NCI-H1436 (cell line): ENCODE results near the gene NUDT14.

ENCODE experiments used
- DNase-seq: peaks from one replicate; lab custom pipeline; 2025; lab: John Stamatoyannopoulos, UW

NUDT14 gene

DNA sequence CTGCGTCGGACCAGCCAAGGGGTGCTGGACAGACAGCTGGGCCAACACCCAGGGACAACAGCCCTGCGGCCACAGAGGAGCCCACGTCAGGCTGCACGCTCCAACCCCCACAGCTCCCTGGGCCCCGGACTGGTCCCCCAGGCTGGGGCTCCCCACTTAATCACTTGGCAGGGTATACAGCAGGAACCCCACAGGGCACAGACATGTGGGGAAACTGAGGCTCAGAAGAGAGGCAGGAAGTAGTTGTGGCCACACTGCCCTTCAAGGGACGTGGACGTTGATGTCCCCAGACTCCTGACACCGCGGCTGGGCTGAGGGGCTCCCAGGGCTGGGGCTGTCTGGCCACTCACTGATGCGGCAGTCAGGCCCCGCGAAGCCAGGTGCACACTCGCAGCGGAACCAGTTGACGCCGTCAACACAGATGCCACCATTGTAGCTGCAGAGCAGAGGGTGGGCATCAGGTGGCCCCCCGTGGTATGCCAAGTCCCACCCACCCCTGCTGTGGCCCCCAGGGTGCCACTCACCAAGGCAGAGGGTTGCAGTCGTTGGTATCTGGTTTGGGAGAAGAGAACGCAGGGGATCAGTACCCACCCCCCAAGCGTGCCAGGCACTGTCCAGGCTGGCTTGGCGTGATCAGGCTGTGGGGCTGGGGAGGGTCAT, 34.0 kb downstream of the NUDT14 start:
- DNase-seq, result no peak

GRCh38 chr14:105146181-105146975, 34.7 kb downstream of the NUDT14 start:
- DNase-seq, result no peak

GRCh38 chr14:105145381-105146180, 35.5 kb downstream of the NUDT14 start:
- DNase-seq, result no peak

- DNase-seq, result no peak
These were observed 36.3 kb downstream of the NUDT14 start for GRCh38 chr14:105144666-105145380.

GRCh38 chr14:105144026-105144665, 37.0 kb downstream of the NUDT14 start:
- DNase-seq, result no peak

GRCh38 chr14:105143451-105144025, 37.6 kb downstream of the NUDT14 start:
- no peak for DNase-seq

GRCh38 chr14:105142651-105143450, 38.3 kb downstream of the NUDT14 start:
- DNase-seq, result no peak

DNA sequence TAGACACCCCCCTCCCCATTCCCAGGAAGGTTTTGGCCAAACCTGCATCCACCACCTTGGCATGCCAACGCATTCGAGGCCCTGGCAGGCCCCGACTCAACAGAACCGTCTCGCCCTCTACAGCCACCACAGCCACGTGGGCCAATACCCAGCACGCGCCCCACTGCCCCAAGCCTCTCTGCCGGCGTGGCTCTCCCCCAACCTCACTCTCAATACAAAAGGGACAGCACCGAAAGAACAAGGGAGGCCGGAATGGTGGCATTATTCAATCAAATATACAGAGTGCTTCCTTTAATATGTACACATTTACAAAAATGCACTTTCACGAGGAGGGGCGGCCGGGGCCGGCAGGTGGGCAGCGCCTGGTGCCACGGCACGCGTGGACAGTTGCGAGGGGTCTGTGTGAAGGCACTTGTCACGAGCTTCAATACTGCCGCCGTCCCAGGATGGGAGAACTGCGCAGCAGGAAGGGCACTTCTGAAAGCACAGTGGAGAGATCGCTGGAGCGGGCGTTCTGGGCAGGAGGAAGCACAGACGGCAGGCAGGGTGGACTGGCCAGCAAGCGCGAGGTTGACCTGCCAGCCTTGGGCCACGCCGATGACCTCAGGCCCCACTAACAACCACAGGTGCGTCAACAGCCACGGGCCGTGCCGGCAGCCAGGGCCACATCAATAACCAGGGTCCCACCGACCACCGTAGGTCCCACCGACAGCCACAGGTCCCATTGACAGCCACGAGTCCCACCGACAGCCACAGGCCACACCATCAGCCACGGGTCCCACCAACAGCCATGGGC, 39.4 kb downstream of the NUDT14 start:
- no peak for DNase-seq

GRCh38 chr14:105141026-105141425, 40.1 kb downstream of the NUDT14 start:
- no peak for DNase-seq

- no peak for DNase-seq
These were observed 40.5 kb downstream of the NUDT14 start for GRCh38 chr14:105140581-105140980.

DNA sequence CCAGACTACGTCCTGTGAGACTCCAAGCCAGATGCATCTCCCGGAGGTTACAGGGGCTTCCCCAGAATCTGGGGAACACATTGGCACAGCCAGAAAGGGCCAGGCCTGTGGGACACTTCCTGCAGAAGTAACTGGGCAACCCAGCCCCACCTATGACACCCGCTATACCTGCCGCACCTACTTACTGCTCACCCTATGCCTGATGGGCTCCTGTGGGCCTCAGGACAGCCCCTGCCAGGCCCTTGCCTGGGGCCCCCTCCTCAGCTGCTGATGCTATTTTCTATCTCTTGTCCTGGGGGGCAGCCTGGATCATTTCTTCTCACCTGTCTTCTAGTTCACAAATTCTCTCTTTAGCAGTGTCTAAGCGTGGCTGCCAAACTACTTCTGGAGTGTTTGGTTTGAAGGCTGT, 41.3 kb downstream of the NUDT14 start:
- no peak for DNase-seq

DNA sequence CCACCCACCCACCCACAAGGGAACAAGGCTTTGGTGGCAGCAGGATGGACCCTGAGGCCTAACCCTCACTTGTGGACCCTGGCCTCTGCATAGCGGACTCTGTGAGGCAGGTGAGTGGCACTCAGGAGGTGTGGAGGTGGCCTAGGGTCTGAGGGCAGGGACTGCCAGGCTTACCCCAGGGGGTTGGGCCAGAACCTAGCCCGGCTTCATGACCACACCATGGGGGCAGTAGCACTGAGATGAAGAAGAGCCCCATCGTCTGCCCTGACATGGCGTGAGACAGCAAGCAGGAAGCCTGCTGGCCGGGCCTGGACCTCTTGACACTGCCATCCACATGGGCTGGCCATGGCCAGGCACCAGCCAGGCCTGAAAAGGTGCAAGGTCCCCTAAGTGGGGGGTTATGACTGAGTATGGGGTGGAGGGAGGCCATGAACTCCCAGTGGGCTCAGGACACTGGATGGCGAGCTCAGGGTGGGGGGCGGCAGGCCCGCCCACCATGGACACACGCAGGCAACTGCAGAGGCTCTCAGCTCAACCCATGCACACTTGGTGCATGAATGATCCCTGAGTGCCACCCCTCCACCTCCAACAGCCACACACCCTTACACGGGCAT, 41.8 kb downstream of the NUDT14 start:
- no peak for DNase-seq

DNA sequence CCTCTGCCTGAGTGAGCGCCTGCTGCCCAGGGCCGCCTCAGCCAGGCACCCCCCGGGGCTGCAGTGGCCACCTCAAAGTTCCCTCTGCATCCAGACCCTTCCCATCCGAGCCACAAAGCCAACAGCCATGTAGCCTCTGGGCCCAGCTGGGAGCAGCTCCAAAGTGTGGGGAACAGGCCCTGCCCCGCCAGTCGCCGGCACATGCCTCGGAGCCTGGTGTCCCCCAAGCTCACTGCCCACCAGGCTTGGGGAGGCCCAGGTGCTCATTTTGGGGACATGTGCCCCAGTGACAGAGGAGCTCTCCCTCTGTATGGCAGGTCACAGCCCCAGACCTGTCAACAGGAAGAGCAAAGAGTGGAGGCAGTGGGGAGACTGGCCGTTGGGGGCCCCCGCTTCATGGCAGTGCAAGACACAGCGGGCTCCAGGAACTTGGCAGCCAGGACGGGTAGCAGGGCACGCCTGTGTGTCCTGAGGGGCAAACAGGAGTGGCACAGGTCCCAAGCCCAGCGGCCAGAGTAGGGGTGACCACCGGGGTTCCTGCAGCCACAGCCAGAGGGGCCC, 42.5 kb downstream of the NUDT14 start:
- DNase-seq, result no peak

DNA sequence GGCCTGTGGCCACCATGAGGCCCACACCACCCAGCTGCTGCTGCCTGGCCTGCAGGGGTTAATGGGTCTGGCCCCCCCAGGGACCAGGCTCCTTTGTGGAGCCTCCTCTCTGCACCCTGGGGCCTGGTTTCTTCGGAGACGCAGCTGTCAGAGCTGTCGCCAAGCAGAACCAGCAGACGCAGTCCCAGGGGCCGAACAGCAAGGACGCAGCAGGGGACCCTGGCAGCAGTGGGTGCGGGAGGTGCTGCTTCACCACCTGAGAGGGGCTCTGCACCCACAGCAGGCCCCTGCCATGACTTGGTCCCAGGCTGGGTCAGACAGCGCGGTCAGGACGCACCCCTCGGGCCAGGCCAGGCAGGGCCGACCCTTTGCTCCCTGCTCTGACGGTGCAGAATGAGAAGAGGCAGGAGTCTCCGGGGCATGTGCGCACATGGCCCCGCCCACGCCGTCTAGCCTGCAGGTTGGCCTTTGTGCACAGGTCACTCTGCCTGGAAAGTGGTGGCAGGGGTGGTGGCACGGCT, 43.0 kb downstream of the NUDT14 start:
- no peak for DNase-seq

GRCh38 chr14:105137481-105138020, 43.6 kb downstream of the NUDT14 start:
- DNase-seq, result no peak

DNA sequence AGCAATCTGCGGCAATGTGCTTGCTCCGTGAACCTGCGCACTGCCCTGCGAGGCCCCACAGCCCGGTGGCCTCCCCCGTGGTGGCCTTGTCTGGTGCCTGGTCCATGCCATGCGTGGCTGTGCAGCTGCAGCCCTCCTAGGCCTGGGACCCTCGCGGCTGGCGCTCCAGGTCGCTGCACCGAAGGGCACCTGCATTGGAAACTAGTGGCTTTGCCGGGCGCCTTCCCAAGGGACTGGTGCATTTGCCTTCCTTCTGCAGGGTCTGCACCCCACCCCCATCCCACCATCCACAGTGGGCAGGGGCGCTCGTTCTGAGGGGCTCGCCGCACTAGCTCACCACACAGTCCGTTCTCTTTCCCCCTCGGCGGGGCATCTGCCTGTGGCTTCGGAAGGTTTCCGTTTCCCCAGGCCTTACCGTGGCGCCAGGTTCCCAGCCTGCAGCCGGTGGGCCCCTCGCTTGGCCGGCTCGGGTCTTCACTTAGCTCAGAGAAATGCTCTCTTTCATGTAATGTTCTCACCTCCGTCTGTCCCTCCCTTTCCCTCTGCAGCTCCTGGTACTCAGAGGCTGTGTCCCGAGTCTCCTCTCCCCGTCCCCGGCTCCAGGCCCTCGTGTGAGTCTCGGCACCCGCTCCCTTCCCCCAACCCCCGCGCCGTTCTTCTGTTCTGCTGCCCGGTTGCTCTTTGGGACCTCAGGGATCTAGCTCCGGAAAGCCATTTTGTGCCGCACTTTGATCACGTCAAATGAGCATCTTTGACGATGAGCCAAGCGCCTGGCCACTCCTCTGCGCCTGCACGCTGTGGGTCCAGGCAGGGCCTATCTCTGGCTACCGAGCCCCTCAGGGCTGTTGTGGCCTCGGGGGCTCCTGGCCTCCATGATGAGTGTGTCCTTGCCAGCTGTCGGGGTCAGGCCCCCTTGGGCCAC, 44.5 kb downstream of the NUDT14 start:
- DNase-seq, result no peak
